Suprapubic skin (tissue), 4 donors: Measurements from ENCODE around the gene GNAS-AS1. TPM values are rescaled to one million over a fixed set of nuclear protein-coding genes. Genes with fewer than 3 reads are reported as not detected.

Experiments
- DNase-seq, 2 donors: peaks; one replicate each; pipeline ENCODE4 v3.0.0-alpha.2; 2019; ENCODE audit warnings: low spot score in 2 of 2
- H3K27ac ChIP-seq: fragments of 200-600 bp; sonication (generic); one replicate; pipeline ENCODE4 v1.5.1; 2019
- H3K27me3 ChIP-seq: fragments of 200-600 bp; sonication (generic); one replicate; pipeline ENCODE4 v1.5.1; 2019
- H3K36me3 ChIP-seq: fragments of 200-600 bp; sonication (generic); one replicate; pipeline ENCODE4 v1.5.1; 2019
- H3K4me1 ChIP-seq: fragments of 200-600 bp; sonication (generic); one replicate; pipeline ENCODE4 v1.5.1; 2019
- H3K4me3 ChIP-seq: fragments of 200-600 bp; sonication (generic); one replicate; pipeline ENCODE4 v1.5.1; 2019; ENCODE audit warnings: mild to moderate bottlenecking
- H3K9me3 ChIP-seq: fragments of 200-600 bp; sonication (generic); one replicate; pipeline ENCODE4 v1.5.1; 2019
- CTCF ChIP-seq, 2 donors: fragments of 200-600 bp in 1 of 2; fragments of 450-650 bp in 1 of 2; sonication (generic) in 1 of 2; IDR thresholded peaks; one replicate each; pipeline ENCODE4 v1.5.1; 2016 to 2019; ENCODE audit warnings: antibody characterized with exemption in 2 of 2, mild to moderate bottlenecking in 1 of 2, moderate library complexity in 1 of 2
- EP300 ChIP-seq: sonication (generic); formaldehyde crosslinking; IDR thresholded peaks from one replicate; pipeline ENCODE4 v1.6.1; 2017; ENCODE audit warnings: antibody characterized with exemption
- POLR2A ChIP-seq, 2 donors: fragments of 450-650 bp; IDR thresholded peaks; one replicate each; pipeline ENCODE4 v1.6.1; 2017; ENCODE audit warnings: antibody characterized with exemption in 2 of 2, mild to moderate bottlenecking in 2 of 2, moderate library complexity in 2 of 2
- POLR2AphosphoS5 ChIP-seq, 3 donors: sonication (generic); formaldehyde crosslinking; IDR thresholded peaks; one replicate each; pipeline ENCODE4 v1.6.1; 2017; ENCODE audit warnings: antibody characterized with exemption in 3 of 3
- WGBS: methylation state at CpG from one replicate; pipeline ENCODE4 v1.1.5; 2018; 5-methylcytosine and 5-hydroxymethylcytosine counted together
- total RNA-seq, 4 donors: library from RNA; depleted of rRNA; stranded (reverse); fragments of >200 nt; gene quantifications; one replicate each; pipeline ENCODE4 v1.1.0, GENCODE V29; 2016

The GNAS-AS1 gene
- total RNA-seq, 4 donors from 2014 or later = not detected

- Histone ChIP-seq H3K4me1 (no peaks in the 10 kb centered on the region), H3K36me3 (no peaks in the 10 kb centered on the region), H3K9me3 (no peaks in the 10 kb centered on the region), H3K4me3 (no peak overlapping the region), H3K27ac (no peak overlapping the region), H3K27me3 (no peaks in the 10 kb centered on the region)
- no peak for DNase-seq
- WGBS = 86% methylated on average over 4 of the region's 4 CpGs
- no peak for TF ChIP-seq EP300
- no peak for TF ChIP-seq POLR2A (IDR thresholded peaks at IDR 0.05)
- no peak for TF ChIP-seq CTCF (IDR thresholded peaks at IDR 0.05)
- no peak for TF ChIP-seq POLR2AphosphoS5 (IDR thresholded peaks at IDR 0.05)
Observed at GRCh38 chr20:58878399-58878798, 27.7 kb upstream of the GNAS-AS1 start.

- Histone ChIP-seq H3K4me1 (no peaks in the 10 kb centered on the region), H3K27me3 (no peaks in the 10 kb centered on the region), H3K36me3 (no peaks in the 10 kb centered on the region), H3K9me3 (no peaks in the 10 kb centered on the region), H3K27ac (no peak overlapping the region), H3K4me3 (no peak overlapping the region)
- TF ChIP-seq POLR2AphosphoS5 (IDR thresholded peaks at IDR 0.05) = no peak
- no peak for TF ChIP-seq EP300
- no peak for TF ChIP-seq CTCF (IDR thresholded peaks at IDR 0.05)
- TF ChIP-seq POLR2A (IDR thresholded peaks at IDR 0.05) = no peak
- 84% methylated on average over 4 of the region's 4 CpGs for WGBS
- no peak for DNase-seq
Observed at GRCh38 chr20:58877976-58878360, 27.3 kb upstream of the GNAS-AS1 start.

GRCh38 chr20:58877050-58877975, 26.6 kb upstream of the GNAS-AS1 start:
- Histone ChIP-seq H3K9me3 (no peaks in the 10 kb centered on the region), H3K27me3 (no peaks in the 10 kb centered on the region), H3K27ac (no peak overlapping the region), H3K4me1 (no peaks in the 10 kb centered on the region), H3K4me3 (no peak overlapping the region), H3K36me3 (no peaks in the 10 kb centered on the region)
- TF ChIP-seq POLR2AphosphoS5 (IDR thresholded peaks at IDR 0.05) = no peak
- TF ChIP-seq EP300 = no peak
- TF ChIP-seq CTCF (IDR thresholded peaks at IDR 0.05) = no peak
- TF ChIP-seq POLR2A (IDR thresholded peaks at IDR 0.05) = no peak
- no peak for DNase-seq
- 81% methylated on average over 11 of the region's 11 CpGs for WGBS

- H3K27me3 ChIP-seq = no peaks in the 10 kb centered on the region
- no peaks in the 10 kb centered on the region for H3K4me1 ChIP-seq
- H3K27ac ChIP-seq = no peak overlapping the region
- TF ChIP-seq POLR2A (IDR thresholded peaks at IDR 0.05) (no peak), EP300 (no peak), POLR2AphosphoS5 (IDR thresholded peaks at IDR 0.05) (no peak), CTCF (IDR thresholded peaks at IDR 0.05) (no peak)
- no peaks in the 10 kb centered on the region for H3K9me3 ChIP-seq
- no peak for DNase-seq
- WGBS = 79% methylated on average over 7 of the region's 7 CpGs
- no peaks in the 10 kb centered on the region for H3K36me3 ChIP-seq
- H3K4me3 ChIP-seq = no peak overlapping the region
Observed at GRCh38 chr20:58876437-58876836, 25.7 kb upstream of the GNAS-AS1 start.

GRCh38 chr20:58875541-58876134, 24.9 kb upstream of the GNAS-AS1 start:
- no peaks in the 10 kb centered on the region for H3K27me3 ChIP-seq
- no peak overlapping the region for H3K4me3 ChIP-seq
- TF ChIP-seq EP300 = no peak
- TF ChIP-seq POLR2A (IDR thresholded peaks at IDR 0.05) = no peak
- no peak for TF ChIP-seq POLR2AphosphoS5 (IDR thresholded peaks at IDR 0.05)
- TF ChIP-seq CTCF (IDR thresholded peaks at IDR 0.05) = no peak
- no peaks in the 10 kb centered on the region for H3K9me3 ChIP-seq
- no peak for DNase-seq
- WGBS = 86% methylated on average over 12 of the region's 12 CpGs
- H3K4me1 ChIP-seq = no peaks in the 10 kb centered on the region
- H3K27ac ChIP-seq = no peak overlapping the region
- H3K36me3 ChIP-seq = no peaks in the 10 kb centered on the region
